Memory B cell (primary cell): ENCODE measurements around the gene KCNJ16.

Experiments used
- ATAC-seq: fragments of 150-1000 bp; cut with Tn5 transposase; 2 replicates; pipeline ENCODE4 v1.10.0; 2021; ENCODE audit warnings: low read depth, mild to moderate bottlenecking, moderate library complexity
- DNase-seq, 2 donors: peaks; one replicate each; pipeline ENCODE4 v3.0.0; 2022; ENCODE audit warnings: low spot score in 2 of 2
- H3K27ac Mint-ChIP-seq: one replicate; pipeline ENCODE4 v1.8.0; 2022; ENCODE audit warnings: mild to moderate bottlenecking, moderate library complexity, mixed read lengths
- H3K27me3 Mint-ChIP-seq: one replicate; pipeline ENCODE4 v1.8.0; 2022; ENCODE audit warnings: mixed read lengths
- H3K36me3 Mint-ChIP-seq: one replicate; pipeline ENCODE4 v1.8.0; 2022; ENCODE audit warnings: mild to moderate bottlenecking, mixed read lengths
- H3K4me1 Mint-ChIP-seq: one replicate; pipeline ENCODE4 v1.8.0; 2022; ENCODE audit warnings: mixed read lengths
- H3K4me3 Mint-ChIP-seq: one replicate; pipeline ENCODE4 v1.8.0; 2022; ENCODE audit warnings: mild to moderate bottlenecking, moderate library complexity, mixed read lengths
- H3K9me3 Mint-ChIP-seq: one replicate; pipeline ENCODE4 v1.8.0; 2022; ENCODE audit warnings: mixed read lengths

The KCNJ16 gene

GRCh38 chr17:70168977-70169708, 94.1 kb downstream of the KCNJ16 start, which contains the start of gene KCNJ2:
TSS of gene KCNJ2 (plus strand) at chr17:70169532. CDS start at chr17:70175040, 5,508 bp downstream.
- H3K27me3 Mint-ChIP-seq, result peaks cover 23% of the 10 kb centered on the region
- H3K27ac Mint-ChIP-seq, result no peak within 1 kb of the TSS
- DNase-seq (peak; percentile 5 to 17), ATAC-seq (peak; percentile 70)
- H3K4me1 Mint-ChIP-seq, result peaks cover 11% of the 10 kb centered on the region
- peaks cover 4% of the 10 kb centered on the region for H3K9me3 Mint-ChIP-seq
- H3K4me3 Mint-ChIP-seq, result peak within 1 kb of the TSS; percentile 68
- no peaks in the 10 kb centered on the region for H3K36me3 Mint-ChIP-seq

GRCh38 chr17:70169709-70170597, 94.9 kb downstream of the KCNJ16 start:
- Mint-ChIP-seq H3K27me3 (peaks cover 20% of the 10 kb centered on the region), H3K36me3 (no peaks in the 10 kb centered on the region), H3K4me3 (peak overlapping the region; percentile 57), H3K4me1 (peaks cover 11% of the 10 kb centered on the region), H3K9me3 (peaks cover 2% of the 10 kb centered on the region), H3K27ac (no peak overlapping the region)
- ATAC-seq (no peak), DNase-seq (no peak)

- H3K27ac Mint-ChIP-seq, result no peak overlapping the region
- no peaks in the 10 kb centered on the region for H3K36me3 Mint-ChIP-seq
- no peak for ATAC-seq
- no peak for DNase-seq
- peaks cover 2% of the 10 kb centered on the region for H3K9me3 Mint-ChIP-seq
- peaks cover 18% of the 10 kb centered on the region for H3K27me3 Mint-ChIP-seq
- peaks cover 11% of the 10 kb centered on the region for H3K4me1 Mint-ChIP-seq
- no peak overlapping the region for H3K4me3 Mint-ChIP-seq
Measured at GRCh38 chr17:70171159-70171558, 96.1 kb downstream of the KCNJ16 start.

GRCh38 chr17:70172449-70172848, 97.4 kb downstream of the KCNJ16 start:
- H3K27ac Mint-ChIP-seq, result no peak overlapping the region
- peaks cover 11% of the 10 kb centered on the region for H3K4me1 Mint-ChIP-seq
- peaks cover 16% of the 10 kb centered on the region for H3K27me3 Mint-ChIP-seq
- no peaks in the 10 kb centered on the region for H3K9me3 Mint-ChIP-seq
- DNase-seq (no peak), ATAC-seq (no peak)
- H3K4me3 Mint-ChIP-seq, result no peak overlapping the region
- H3K36me3 Mint-ChIP-seq, result no peaks in the 10 kb centered on the region

GRCh38 chr17:70172923-70173322, 97.9 kb downstream of the KCNJ16 start:
- DNase-seq, result no peak
- H3K27ac Mint-ChIP-seq, result no peak overlapping the region
- H3K36me3 Mint-ChIP-seq, result no peaks in the 10 kb centered on the region
- peaks cover 11% of the 10 kb centered on the region for H3K4me1 Mint-ChIP-seq
- H3K4me3 Mint-ChIP-seq, result no peak overlapping the region
- H3K27me3 Mint-ChIP-seq, result peaks cover 16% of the 10 kb centered on the region
- no peak for ATAC-seq
- no peaks in the 10 kb centered on the region for H3K9me3 Mint-ChIP-seq

- Mint-ChIP-seq H3K9me3 (peaks cover 2% of the 10 kb centered on the region), H3K4me1 (peaks cover 5% of the 10 kb centered on the region), H3K36me3 (no peaks in the 10 kb centered on the region), H3K27me3 (peaks cover 14% of the 10 kb centered on the region), H3K27ac (no peak overlapping the region), H3K4me3 (no peak overlapping the region)
- ATAC-seq (no peak), DNase-seq (no peak)
Measured at GRCh38 chr17:70173681-70174080, 98.7 kb downstream of the KCNJ16 start.

- DNase-seq (no peak), ATAC-seq (no peak)
- Mint-ChIP-seq H3K27ac (no peak overlapping the region), H3K36me3 (no peaks in the 10 kb centered on the region), H3K4me1 (no peaks in the 10 kb centered on the region), H3K9me3 (peaks cover 4% of the 10 kb centered on the region), H3K27me3 (peaks cover 7% of the 10 kb centered on the region), H3K4me3 (no peak overlapping the region)
Measured at GRCh38 chr17:70181376-70181775, 106.4 kb downstream of the KCNJ16 start.

GRCh38 chr17:70181866-70182265, 106.8 kb downstream of the KCNJ16 start:
- Mint-ChIP-seq H3K27me3 (peaks cover 7% of the 10 kb centered on the region), H3K27ac (no peak overlapping the region), H3K4me1 (no peaks in the 10 kb centered on the region), H3K9me3 (peaks cover 4% of the 10 kb centered on the region), H3K36me3 (no peaks in the 10 kb centered on the region), H3K4me3 (no peak overlapping the region)
- ATAC-seq, result no peak
- no peak for DNase-seq

- ATAC-seq, result no peak
- H3K4me1 Mint-ChIP-seq, result no peaks in the 10 kb centered on the region
Measured at GRCh38 chr17:70183508-70183907, 108.5 kb downstream of the KCNJ16 start.

GRCh38 chr17:70184207-70184606, 109.2 kb downstream of the KCNJ16 start:
- H3K27me3 Mint-ChIP-seq, result peaks cover 5% of the 10 kb centered on the region
- H3K4me3 Mint-ChIP-seq, result no peak overlapping the region
- H3K36me3 Mint-ChIP-seq, result no peaks in the 10 kb centered on the region
- no peak overlapping the region for H3K27ac Mint-ChIP-seq
- DNase-seq (no peak), ATAC-seq (no peak)
- H3K4me1 Mint-ChIP-seq, result no peaks in the 10 kb centered on the region
- peaks cover 2% of the 10 kb centered on the region for H3K9me3 Mint-ChIP-seq

More at GRCh38 chr17:70183508-70183907, 108.5 kb downstream of the KCNJ16 start:
- H3K36me3 Mint-ChIP-seq, result no peaks in the 10 kb centered on the region
- H3K9me3 Mint-ChIP-seq, result peaks cover 2% of the 10 kb centered on the region
- no peak overlapping the region for H3K4me3 Mint-ChIP-seq
- H3K27ac Mint-ChIP-seq, result no peak overlapping the region
- DNase-seq, result no peak
- peaks cover 5% of the 10 kb centered on the region for H3K27me3 Mint-ChIP-seq

- H3K36me3 Mint-ChIP-seq, result no peaks in the 10 kb centered on the region
- H3K27ac Mint-ChIP-seq, result no peak overlapping the region
- H3K4me3 Mint-ChIP-seq, result no peak overlapping the region
- peaks cover 2% of the 10 kb centered on the region for H3K9me3 Mint-ChIP-seq
- peaks cover 3% of the 10 kb centered on the region for H3K27me3 Mint-ChIP-seq
- DNase-seq, result no peak
- ATAC-seq, result no peak
- H3K4me1 Mint-ChIP-seq, result no peaks in the 10 kb centered on the region
Measured at GRCh38 chr17:70184770-70185169, 109.7 kb downstream of the KCNJ16 start.
